ENCODE results near the gene CFAP68.
"Not testable (repeated sequence)": the region's sequence is repeated elsewhere in the genome, so short reads cannot be mapped to it uniquely, and the experiment has no call there.

Gene CFAP68

DNA sequence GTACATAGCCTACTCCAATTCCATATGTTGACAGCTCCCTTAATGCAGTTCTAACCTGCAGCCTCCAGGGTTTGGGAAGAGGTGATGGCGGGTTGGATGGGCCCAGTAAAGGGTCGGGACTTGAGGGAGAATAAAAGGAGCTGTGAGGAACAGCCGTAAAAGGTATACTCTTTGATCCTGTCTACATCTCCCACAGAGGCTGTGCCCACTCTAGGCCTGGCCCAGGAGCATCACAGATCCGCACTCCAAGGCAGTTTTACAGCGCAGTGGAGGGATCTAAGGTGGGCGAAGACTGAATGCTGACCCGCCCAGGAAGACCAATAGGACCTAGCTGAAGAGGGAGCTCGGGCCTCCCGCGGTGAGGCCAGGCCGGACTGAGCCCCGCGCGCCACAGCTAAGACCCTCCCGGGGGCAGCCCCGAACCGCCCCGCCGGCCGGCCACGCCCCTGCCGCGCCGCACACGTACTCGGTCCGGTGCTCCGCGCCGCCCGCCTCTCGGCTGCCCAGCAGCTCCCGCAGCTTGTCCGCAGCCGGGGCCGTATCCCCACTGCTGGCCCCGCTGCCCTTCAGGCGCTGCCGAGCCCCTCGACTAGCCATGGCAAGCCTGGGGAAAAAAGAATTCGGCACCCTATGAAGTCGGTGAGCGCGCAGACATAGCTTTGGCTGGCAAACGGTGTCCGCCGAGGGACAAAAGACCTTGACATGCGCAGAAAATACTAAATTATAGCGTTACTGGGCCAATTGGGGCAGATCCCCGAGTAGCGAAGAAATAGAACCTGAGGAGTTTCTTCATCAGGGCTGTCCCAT lies 8.3 kb upstream of the CFAP68 start, which contains the start of gene ALG9:
TSS of gene ALG9 (minus strand) at position 696 of the 807 bp plus-strand sequence. CDS start at position 597, 99 bp downstream.
- peak; percentile 93 to 94 for DNase-seq

DNA sequence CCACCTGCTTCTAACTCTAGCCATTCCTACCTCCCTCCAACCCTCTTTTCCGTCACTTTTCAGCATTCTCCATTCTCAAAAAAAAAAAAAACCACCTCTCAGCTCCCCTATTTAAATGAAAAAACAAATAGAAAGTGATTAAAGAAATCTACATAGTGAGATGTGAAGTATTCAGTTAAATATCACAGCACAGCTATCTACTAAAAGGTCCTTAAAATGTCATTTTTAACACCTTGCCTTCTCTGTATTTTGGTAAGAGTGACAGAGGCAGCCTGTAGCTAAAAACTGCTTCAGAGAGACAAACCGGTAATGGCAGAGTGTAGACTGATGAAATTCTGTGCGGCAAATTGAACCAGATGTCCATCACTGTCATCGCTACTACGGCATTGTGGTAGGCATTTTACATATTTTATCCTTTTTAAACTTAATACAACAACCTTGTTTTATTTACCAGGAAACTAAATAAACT lies 7.6 kb upstream of the CFAP68 start:
- no peak for DNase-seq

DNA sequence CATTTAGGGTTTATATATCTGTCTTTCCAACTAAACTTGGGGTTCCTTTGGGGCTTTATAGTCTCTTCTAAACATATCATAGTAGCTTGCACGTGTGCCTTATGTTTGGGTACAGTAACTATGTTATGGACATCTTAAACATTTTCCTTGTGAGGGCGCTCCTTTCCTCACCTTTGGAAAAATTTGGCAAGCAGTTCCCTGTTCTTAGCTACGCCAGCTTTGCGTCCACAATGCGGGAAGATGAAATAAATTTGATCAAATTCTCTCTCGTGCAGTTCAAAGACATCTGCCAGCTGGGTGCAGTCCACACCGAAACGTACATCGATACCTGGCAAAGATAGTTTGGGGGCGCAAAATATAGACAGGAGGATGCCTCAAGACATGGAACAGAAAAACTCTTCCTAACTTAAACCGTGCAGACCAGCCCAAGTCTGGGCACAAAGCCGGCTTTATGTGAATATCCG lies 924 bp upstream of the CFAP68 start:
- DNase-seq, result no peak

DNA sequence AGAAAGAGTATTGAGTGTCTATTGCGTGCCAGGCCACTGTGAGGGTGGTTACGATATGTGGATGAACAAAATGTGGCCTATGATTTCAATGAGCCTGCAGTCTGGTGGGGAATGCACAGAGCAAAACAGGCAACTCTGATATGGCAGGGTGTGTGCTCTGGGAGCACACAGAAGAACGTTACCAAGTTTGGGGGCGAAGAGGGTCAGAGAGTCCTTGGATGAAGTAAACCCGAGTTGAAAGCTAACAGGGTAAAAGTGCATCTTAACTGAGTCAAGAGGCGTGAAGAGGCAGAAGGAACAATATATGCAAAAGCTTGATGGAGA lies 258 bp downstream of the CFAP68 start:
- DNase-seq, result no peak

DNA sequence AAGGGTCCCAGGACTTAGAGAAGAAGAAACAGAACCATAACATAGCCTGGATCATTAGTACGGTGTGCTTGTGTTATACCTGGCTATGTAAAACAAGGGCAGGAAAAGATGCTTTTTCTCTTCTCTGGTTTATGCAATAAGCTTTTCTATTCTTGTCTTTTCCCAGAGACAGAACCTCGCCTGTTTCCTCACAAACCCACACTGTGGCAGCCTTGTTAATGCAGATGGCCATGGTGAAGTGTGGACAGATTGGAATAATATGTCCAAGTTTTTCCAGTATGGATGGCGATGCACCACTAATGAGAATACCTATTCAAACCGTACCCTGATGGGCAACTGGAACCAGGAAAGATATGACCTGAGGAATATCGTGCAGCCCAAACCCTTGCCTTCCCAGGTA lies 2.9 kb downstream of the CFAP68 start:
- no peak for DNase-seq

DNA sequence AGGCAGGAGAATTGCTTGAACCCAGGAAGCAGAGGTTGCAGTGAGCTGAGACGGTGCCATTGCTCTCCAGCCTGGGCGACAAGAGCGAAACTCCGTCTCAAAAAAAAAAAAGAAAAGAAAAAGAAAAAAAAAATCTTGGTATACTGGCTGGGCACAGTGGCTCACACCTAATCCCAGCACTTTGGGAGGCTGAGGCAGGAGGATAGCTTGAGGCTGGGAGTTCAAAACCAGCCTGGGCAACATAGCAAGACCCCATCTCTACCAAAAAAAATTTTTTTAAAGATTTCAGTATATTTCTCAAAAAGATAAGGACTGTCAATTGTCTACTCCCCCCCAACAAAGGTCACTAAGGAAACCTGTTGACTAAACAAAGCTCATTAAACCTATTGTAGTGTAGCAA lies 5.7 kb downstream of the CFAP68 start:
- DNase-seq, result not testable (repeated sequence)

DNA sequence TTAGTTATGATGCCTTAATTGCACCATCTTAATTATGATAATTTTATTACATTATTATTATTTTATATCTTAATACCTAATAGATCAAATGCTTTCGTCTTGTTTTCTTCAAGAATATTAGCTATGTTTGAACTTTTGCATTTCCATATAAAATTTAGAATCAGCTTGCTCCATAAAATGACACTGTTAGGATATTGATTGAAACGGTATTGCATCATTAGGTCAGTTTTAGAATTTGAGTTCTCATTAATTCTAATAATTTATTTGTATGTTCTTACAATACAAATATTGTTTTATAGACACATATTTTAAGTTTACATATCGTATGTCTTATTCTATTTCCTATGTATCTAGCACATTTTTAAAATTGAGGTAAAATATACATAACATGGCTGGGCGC lies 6.7 kb downstream of the CFAP68 start:
- no peak for DNase-seq

DNA sequence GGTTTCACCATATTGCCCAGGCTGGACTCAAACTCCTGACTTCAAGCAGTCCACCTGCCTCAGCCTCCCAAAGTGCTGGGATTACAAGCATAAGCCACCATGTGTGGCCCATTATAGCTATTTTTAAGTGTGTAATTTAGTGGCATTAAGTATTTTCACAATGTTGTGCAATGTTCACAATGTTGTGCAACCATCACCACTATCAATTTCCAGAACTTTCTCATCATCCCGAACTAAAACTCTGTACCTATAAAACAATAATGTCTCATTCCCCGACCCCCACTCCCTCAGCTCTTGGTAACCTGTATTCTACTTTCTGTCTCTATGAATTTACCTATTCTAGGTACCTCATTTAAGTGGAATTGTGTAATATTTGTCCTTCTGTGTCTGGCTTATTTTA lies 7.5 kb downstream of the CFAP68 start:
- no peak for DNase-seq

DNA sequence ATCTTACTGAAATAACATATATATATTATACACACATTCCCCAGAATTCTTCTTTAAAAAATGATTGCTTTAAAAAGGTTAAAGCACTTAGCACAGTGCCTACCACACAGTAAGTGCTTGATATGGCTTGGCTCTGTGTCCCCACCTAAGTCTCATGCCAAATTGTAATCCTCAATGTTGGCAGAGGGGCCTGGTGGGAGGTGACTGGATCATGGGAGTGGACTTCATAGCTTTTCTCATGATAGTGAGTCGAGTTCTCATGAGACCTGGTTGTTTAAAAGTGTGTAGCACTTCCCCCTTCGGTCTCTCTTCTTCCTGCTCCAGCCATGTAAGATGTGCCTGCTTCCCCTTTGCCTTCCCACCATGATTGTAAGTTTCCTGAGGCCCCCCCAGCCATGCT lies 26.1 kb downstream of the CFAP68 start:
- no peak for DNase-seq

DNA sequence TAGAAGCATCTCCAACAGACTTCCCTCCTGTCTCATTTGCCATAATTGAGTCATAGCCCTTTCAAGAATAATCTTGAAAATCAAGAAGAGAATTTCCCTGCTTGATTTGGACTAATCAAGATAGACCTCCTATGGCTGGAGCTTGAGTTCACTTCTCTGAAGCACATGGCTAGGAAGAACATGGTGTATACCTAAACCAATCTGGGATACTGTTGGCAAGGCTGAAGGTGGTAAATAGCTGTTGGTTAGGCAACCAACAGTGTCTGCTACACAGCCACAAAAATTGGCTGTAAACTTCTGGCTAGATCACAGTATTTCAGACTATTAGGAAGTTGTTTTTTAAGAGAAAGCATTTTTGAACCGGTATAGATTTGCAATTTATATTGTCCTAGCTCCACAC lies 27.3 kb downstream of the CFAP68 start:
- DNase-seq, result no peak

DNA sequence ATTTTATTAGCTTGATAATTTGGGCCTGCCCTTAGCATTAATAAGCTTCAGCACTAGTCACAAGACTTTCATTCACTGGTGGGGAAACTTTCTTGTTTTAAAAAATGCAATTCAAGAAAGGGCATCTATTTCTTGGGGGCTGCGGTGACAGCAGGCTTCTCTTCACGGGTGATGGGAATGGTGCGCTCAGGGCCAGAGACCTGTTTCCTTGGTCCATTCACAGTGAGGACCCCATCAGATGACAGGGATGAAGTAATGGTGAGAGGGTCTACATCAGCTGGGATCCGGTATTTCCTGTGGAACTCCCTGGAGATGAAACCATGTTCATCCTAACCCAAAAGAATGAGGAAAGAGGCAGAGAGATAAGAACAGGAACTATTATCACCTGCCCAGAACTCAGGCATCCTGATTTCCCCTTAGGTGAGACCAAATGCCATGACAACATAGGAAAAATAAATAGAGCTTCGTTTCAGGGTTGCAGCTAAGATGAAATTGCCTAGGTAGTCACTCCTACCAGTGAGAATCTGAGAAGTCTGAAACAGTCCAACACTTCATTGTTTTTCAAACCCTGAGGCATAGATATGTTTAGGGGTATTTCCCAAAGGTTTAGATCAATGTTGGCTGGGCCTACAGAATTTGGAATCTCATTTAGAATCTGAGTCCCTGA lies 29.4 kb downstream of the CFAP68 start:
- DNase-seq, result no peak

DNA sequence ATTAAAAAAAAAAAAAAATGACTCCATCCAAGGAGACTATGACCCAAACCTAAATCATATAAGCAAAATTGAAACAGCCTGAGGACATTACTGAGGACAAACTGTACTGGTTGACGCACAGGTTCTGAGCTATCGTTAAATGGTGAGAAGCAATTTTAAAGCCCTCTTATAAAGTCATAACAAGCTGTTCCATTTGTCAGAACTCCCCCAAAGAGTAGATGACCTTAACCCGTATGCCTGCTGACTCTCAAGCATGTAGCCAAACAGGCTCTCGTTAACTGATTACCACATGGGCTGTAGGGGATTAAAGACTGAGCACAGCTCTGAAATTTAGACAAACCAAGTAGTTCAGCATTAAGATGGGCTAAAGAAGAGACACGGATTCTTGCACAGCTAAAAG lies 30.0 kb downstream of the CFAP68 start:
- DNase-seq, result no peak

DNA sequence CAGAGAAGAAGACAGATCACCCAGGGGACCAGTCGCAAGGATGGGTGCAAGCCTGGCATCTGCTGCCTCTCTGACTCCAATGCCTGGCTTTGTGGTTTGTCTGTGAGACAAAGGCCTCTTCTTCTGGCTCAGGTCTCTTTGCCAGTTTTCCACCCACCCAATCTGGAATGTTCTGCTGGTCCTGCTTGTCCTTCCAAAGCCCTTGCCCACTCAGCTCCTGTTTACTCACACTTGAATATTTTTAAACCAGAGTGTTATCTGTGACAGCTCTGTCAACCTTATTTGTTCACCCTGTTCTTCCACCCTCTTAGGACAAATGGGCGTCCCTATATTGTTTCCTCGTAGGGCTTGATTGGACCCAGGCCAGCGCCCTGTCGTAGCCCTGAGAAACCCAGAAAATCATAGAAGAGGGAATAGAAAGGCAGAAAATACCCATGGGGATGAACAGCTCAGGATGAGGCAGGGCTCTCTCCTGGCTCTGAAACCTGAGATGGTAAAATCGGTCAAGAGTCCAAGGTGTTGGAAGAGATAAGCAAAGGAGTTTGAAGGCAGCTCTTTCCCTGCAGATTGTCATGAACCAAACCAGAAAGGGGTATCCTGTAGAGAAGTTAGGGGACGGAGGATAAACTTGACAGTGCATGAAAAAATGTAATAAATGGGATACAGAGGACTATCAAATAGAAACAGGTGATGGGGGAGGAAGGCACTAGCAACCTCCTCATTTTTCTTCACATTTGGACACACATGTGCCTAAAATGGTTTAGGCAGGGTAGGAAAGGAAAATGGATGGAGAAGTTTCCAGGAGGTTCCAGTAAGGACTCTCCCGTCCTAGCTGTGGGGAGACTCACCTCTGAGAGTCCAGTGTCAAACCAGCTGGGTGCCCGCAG lies 31.6 kb downstream of the CFAP68 start:
- no peak for DNase-seq

DNA sequence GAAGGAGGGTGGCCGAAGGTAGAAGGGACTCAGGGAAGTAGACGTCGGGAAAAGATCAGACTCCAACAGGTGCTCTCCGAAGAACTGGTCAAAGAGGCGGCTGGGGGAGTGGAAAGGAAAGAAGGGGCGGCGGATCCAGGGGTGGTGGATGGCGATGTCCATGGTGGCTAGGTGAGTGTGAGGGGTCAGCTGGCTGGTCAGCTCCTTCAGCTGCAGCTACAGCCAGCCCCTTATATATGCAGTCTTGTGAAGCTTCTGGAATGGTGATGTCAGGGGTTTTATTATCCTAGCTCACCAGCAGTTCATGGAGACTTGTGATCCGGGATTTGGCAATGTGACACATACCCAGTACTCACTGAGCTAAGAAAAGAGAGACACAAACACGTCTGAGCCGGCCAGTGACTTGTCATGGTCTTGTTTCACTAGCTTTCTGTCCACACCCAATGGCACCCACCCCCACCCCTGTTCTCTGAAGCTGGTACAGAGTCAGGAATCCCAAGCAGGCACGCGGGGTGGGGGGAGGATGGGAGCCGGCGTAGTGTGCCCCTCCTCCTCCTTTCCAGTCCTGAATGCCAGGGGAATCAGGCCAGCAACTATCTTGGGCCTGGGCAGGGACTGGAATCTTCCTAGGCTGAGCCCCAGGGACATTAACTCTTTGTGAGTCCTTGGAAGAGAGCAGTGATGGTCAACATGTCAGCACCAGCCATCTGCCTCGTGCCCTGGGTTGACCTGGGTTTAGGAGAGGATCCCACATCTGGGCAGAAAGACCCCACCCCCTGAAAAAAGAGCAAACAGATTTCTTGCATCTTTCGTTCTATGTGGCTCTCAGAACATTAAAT lies 32.4 kb downstream of the CFAP68 start, which contains the start of gene CRYAB:
TSS of gene CRYAB (minus strand) at position 208 of the 839 bp plus-strand sequence. CDS start at position 162, 46 bp downstream.
- DNase-seq, result no peak

DNA sequence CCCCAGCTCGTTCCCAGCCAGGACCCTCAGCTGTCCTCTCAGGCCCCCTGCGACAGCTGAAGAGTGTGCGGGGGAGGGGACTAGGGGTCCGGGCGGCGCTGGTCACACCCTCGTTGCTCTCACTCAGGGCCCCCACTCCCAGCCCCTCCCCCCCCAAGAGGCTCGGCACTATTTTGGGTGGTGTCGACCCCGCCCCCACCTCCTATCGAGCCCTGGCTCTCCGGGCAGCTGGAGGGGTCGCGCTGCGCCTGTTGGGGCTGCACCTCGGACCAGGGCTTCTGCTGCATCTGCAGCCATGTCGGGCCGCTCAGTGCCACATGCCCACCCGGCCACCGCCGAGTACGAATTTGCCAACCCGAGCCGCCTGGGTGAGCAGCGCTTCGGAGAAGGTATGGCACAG lies 33.2 kb downstream of the CFAP68 start, which contains the start of gene HSPB2:
TSS of gene HSPB2 (plus strand) at position 200 of the 400 bp plus-strand sequence. CDS start at position 296, 96 bp downstream.
- DNase-seq, result no peak

DNA sequence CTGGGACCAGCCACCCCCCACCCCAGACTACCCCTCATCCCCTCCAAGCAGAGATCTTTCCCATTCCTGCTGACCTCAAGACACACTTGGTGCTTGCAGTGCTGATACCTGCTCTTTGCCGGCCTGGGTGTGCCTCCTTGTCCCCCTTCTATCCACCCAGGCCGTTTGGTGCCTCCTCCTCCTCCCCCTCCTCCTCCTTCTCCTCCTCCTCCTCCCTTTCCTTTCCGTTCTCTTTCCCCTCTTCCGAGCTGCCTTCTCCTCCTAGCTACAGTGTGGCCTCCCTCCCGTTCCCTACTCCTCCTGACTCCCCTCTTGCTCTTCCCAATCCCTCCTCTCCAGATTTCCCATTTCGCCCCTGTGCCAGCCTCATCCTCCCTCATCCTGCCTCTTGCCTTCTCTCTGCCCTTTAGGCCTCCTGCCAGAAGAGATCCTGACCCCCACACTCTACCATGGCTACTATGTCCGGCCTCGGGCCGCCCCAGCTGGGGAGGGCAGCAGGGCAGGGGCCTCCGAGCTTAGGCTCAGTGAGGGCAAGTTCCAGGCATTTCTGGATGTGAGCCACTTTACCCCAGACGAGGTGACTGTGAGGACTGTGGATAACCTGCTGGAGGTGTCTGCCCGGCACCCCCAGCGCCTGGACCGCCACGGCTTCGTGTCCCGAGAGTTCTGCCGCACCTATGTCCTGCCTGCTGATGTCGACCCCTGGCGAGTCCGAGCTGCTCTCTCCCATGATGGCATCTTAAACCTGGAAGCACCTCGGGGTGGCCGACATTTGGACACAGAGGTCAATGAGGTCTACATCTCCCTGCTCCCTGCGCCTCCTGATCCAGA lies 33.9 kb downstream of the CFAP68 start:
- no peak for DNase-seq

DNA sequence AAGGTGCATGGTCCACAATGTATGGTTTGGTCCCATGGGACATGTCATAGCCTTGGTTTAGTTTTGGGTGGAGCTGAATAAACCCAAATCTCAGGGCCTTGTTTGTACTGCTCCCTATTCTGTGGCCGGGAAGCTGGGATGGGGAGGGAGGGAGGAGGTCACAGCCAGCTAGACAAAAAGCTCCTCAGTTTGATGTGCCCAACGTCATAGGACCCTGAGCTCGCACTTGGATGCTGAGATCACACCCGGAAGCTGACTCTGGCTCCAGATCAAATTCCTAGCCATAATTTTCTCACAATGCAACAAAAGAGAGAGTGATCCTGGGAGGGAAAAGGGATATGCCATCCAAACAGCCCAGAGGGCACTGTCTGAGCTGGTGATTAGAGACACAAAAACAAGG lies 34.7 kb downstream of the CFAP68 start:
- no peak for DNase-seq

DNA sequence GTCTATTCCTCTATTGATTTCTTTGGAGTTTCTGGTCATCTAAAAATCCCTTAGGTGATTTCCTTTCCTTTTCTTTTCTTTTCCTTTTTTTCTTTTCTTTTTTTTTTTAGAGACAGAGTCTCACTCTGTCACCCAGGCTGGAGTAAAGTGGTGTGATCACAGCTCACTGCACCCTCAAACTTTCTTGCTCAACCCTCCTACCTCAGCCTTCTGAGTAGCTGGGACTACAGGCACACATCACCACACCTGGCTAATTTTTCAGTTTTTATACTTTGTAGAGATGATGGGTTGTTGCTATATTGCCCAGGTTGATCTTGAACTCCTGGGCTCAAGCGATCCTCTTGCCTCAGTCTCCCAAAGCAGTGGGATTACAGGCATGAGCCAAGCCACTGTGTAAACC lies 37.4 kb downstream of the CFAP68 start:
- DNase-seq, result no peak

DNA sequence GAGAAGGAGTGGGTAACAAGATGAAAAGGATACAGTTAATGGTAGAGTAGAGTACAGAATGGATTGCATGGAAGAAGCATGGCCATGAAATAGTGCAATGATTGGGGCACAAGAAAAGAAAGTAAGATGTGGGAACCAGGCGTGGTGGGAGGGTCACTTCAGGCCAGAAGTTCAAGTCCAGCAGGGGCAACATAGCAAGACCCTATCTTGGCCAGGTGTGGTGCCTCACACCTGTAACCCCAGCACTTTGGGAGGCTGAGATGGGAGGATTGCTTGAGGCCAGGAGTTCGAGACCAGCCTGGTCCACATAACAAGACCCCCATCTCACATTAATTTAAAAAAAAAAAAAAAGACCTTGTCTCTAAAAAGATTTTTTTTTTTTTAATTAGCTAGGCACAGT lies 38.0 kb downstream of the CFAP68 start:
- DNase-seq, result no peak

DNA sequence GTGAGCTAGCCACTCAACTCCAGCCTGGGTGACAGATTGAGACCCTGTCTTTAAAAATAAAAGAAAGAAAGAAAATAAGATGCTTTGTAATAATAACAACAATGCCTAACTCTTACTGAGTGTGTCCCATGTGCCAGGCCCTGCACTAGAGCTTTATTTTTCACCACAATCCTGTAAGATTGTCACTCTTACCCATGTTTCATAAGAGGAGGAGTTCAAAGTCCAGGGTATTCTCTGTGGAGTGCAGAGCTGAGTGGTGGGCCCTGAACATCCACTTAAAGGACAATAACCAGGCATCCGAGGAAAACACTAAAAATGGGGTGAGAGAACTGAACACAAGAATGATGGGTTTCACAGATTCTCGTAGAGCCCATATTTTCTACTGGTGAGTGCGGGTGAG lies 38.4 kb downstream of the CFAP68 start:
- no peak for DNase-seq
